Upper lobe of left lung (tissue), 4 donors: ENCODE data around the gene BTAF1.

ENCODE experiments used
- EP300 ChIP-seq, 4 donors: sonication (generic); formaldehyde crosslinking; IDR thresholded peaks; one replicate each; pipeline ENCODE4 v1.5.1; 2017; ENCODE audit warnings: antibody characterized with exemption in 4 of 4, control low read depth in 2 of 4
- POLR2A ChIP-seq, 4 donors: fragments of 450-650 bp; IDR thresholded peaks; one replicate each; pipeline ENCODE4 v1.5.1; 2016 to 2017; ENCODE audit warnings: antibody characterized with exemption in 4 of 4, mild to moderate bottlenecking in 2 of 4
- POLR2AphosphoS5 ChIP-seq, 2 donors: sonication (generic); formaldehyde crosslinking; IDR thresholded peaks; one replicate each; pipeline ENCODE4 v1.5.1; 2017; ENCODE audit warnings: antibody characterized with exemption in 2 of 2
- TF ChIP-seq, protein P1 (sequence below), 6 experiments: fragments of 450-650 bp in 4 of 6; fragments of 200-600 bp in 2 of 6; sonication (generic) in 2 of 6; IDR thresholded peaks; one replicate each; pipeline ENCODE4 v1.5.1; 2016 to 2019; ENCODE audit warnings: antibody characterized with exemption in 6 of 6

DNA sequence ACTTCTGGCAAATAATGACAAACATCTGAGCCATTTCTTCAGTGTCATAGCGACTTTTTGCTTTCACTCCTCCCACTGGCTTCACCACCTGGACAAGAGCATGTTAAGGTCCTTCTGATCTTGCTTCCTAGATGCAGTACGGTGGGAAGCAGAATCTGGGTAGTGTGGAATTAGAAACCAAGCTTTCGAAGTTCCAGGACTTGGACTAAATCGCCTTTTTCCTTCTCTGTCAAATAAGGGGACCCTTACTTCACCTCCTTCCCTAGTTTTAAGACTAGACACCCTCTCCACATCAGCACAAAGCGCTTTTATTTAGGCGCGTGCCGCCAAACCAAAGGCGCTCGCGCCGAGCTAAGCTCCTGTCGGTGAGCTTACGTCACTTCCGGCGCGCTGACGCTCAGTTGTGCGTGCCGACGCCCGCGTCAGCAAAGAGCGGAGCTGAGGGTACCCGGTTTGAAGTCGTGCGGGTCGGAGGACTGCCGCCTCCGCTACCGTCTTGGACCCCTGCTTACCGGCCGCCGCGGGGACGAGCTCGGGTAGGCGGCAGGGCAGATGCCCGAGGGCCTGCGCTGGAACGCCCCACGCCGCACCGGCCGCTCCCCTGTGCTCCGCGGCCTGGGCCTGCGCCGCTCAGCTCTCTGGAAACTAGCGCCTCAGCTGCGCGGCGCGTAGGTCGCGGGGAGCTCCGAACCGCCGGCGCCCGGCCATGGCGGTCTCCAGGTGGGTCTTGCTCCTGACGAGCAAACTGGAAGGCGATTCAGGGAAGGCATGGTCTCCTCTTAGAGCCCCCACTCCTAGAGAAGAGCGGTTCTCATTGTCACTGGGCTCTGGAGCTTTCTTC is at the start of gene BTAF1:
- TF ChIP-seq, protein P1, sequence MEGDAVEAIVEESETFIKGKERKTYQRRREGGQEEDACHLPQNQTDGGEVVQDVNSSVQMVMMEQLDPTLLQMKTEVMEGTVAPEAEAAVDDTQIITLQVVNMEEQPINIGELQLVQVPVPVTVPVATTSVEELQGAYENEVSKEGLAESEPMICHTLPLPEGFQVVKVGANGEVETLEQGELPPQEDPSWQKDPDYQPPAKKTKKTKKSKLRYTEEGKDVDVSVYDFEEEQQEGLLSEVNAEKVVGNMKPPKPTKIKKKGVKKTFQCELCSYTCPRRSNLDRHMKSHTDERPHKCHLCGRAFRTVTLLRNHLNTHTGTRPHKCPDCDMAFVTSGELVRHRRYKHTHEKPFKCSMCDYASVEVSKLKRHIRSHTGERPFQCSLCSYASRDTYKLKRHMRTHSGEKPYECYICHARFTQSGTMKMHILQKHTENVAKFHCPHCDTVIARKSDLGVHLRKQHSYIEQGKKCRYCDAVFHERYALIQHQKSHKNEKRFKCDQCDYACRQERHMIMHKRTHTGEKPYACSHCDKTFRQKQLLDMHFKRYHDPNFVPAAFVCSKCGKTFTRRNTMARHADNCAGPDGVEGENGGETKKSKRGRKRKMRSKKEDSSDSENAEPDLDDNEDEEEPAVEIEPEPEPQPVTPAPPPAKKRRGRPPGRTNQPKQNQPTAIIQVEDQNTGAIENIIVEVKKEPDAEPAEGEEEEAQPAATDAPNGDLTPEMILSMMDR (IDR thresholded peaks at IDR 0.05): no peak
- TF ChIP-seq EP300 (IDR thresholded peaks at IDR 0.05) (peak in 1 of 4 donors; percentile 49), POLR2A (IDR thresholded peaks at IDR 0.05) (peak in 3 of 4 donors; percentile 85 to 95 (median 94)), POLR2AphosphoS5 (IDR thresholded peaks at IDR 0.05) (peak; percentile 92 to 98)
